A549 (cell line): Measurements from ENCODE around the gene TSHZ2.

Experiments
- CTCF ChIP-seq: fragments of >200 bp; sonication (Bioruptor Twin); formaldehyde crosslinking; IDR thresholded peaks from 3 replicates; pipeline ENCODE4 v1.5.1; 2016
- EP300 ChIP-seq, 2 experiments: fragments of >200 bp; sonication (Bioruptor Twin); formaldehyde crosslinking; IDR thresholded peaks; 2 replicates in 1 of 2; 3 replicates in 1 of 2; pipeline ENCODE4 v1.6.1; 2016 to 2017
- FOSB ChIP-seq: fragments of 250-450 bp; sonication (Bioruptor Pico); IDR thresholded peaks from 2 replicates; pipeline ENCODE4 v1.5.0; 2020; ENCODE audit warnings: mild to moderate bottlenecking, moderate library complexity
- HMGXB4 ChIP-seq: fragments of 250-450 bp; sonication (Bioruptor Pico); IDR thresholded peaks from 2 replicates; pipeline ENCODE4 v1.5.0; 2021; ENCODE audit warnings: mild to moderate bottlenecking, moderate library complexity, borderline replicate concordance
- HOXA7 ChIP-seq: fragments of 250-450 bp; sonication (Bioruptor Pico); IDR thresholded peaks from 2 replicates; pipeline ENCODE4 v1.5.0; 2020; ENCODE audit warnings: mild to moderate bottlenecking, moderate library complexity
- JUN ChIP-seq, 2 experiments: fragments of >200 bp; sonication (Bioruptor Twin); formaldehyde crosslinking; IDR thresholded peaks; 2 replicates in 1 of 2; 3 replicates in 1 of 2; pipeline ENCODE4 v1.6.1; 2016 to 2017
- MAZ ChIP-seq: fragments of 150-350 bp; IDR thresholded peaks from 2 replicates; pipeline ENCODE4 v1.6.1; 2014; ENCODE audit warnings: antibody characterized with exemption, low read depth, low read length, borderline replicate concordance
- POLR2A ChIP-seq: IDR thresholded peaks from 2 replicates; pipeline ENCODE4 v1.6.1; 2012; ENCODE audit warnings: mild to moderate bottlenecking, low read length
- RAD21 ChIP-seq, 2 experiments: fragments of >200 bp in 1 of 2; sonication (Bioruptor Twin) in 1 of 2; formaldehyde crosslinking in 1 of 2; IDR thresholded peaks in 1 of 2; conservative IDR thresholded peaks in 1 of 2; 2 replicates in 1 of 2; 3 replicates in 1 of 2; pipeline ENCODE4 v1.6.1; 2012 to 2018; ENCODE audit warnings: inconsistent platforms in 1 of 2
- RFX5 ChIP-seq: fragments of 450-650 bp; IDR thresholded peaks from 2 replicates; pipeline ENCODE4 v1.7.1; 2014; ENCODE audit warnings: antibody characterized with exemption, mild to moderate bottlenecking, moderate library complexity
- TP53 ChIP-seq: fragments of 250-450 bp; sonication (Bioruptor Pico); IDR thresholded peaks from 2 replicates; pipeline ENCODE4 v1.5.0; 2021; ENCODE audit warnings: mild to moderate bottlenecking, moderate library complexity
- ZSCAN20 ChIP-seq: fragments of 250-450 bp; sonication (Bioruptor Pico); IDR thresholded peaks from 2 replicates; pipeline ENCODE4 v1.8.0; 2022; ENCODE audit warnings: mild to moderate bottlenecking, moderate library complexity
- TF ChIP-seq, protein P1 (sequence below): fragments of 150-350 bp; IDR thresholded peaks from 2 replicates; pipeline ENCODE4 v1.6.1; 2014; ENCODE audit warnings: low read depth, mild to moderate bottlenecking, low read length
- TF ChIP-seq, protein P2 (sequence below): fragments of 200-600 bp; sonication (generic); IDR thresholded peaks from 2 replicates; pipeline ENCODE4 v1.6.1; 2016; ENCODE audit warnings: antibody characterized with exemption, mild to moderate bottlenecking, moderate library complexity

DNA sequence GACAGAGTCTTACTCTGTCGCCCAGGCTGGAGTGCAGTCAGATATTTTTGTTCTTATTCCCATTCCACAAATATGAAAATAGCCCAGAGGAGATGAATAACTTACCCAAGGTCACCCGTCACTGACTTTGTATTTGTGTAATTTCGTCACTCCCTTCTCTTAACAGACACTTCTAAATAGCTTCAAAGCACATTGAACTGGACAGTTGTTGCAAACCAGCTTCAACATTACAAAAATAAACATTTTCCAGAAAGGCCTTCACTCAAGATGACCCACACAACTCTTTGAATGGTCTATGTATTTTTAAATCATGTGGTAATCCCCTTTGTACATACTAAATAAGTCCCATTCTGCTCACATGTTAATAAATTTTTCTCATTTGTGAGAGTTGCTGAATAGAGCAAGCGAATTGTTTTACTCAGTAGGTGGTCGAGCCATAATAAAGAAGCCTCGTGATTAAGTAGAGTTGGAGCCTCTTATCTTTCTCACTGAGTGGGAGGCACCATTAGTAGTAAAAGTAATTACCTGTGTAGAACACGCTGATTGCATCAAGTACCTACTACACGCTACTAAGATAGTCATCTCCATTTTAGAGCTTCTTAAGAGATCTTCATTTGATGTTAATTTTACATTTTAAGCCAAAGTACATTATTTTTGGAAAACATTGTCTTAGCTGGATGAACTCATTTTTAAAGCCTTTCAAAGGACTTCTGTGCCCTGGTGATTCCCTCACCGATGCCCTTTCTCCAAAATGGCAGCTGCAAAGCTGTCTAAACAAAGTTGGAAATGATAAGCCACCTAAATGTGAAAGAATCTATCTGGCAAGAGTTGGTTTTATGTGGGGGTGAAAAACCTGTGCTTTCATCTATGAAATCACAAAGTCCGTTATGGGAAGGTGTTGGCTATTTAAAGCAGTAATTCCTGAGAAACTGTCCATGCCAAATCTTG is 110.0 kb downstream of the TSHZ2 start:
- TF ChIP-seq RFX5 (no peak), JUN (IDR thresholded peaks at IDR 0.05) (no peak), FOSB (CRISPR knock-in tag) (no peak), ZSCAN20 (CRISPR knock-in tag) (no peak), CTCF (no peak), HMGXB4 (CRISPR knock-in tag) (no peak), POLR2A (no peak), EP300 (IDR thresholded peaks at IDR 0.05) (no peak), MAZ (no peak), TP53 (no peak), HOXA7 (CRISPR knock-in tag) (no peak), RAD21 (conservative IDR thresholded peaks at IDR 0.05 in 1 of 2, IDR thresholded peaks at IDR 0.05 in 1 of 2) (no peak)
- TF ChIP-seq, protein P1, sequence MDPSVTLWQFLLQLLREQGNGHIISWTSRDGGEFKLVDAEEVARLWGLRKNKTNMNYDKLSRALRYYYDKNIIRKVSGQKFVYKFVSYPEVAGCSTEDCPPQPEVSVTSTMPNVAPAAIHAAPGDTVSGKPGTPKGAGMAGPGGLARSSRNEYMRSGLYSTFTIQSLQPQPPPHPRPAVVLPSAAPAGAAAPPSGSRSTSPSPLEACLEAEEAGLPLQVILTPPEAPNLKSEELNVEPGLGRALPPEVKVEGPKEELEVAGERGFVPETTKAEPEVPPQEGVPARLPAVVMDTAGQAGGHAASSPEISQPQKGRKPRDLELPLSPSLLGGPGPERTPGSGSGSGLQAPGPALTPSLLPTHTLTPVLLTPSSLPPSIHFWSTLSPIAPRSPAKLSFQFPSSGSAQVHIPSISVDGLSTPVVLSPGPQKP: no peak
- TF ChIP-seq, protein P2, sequence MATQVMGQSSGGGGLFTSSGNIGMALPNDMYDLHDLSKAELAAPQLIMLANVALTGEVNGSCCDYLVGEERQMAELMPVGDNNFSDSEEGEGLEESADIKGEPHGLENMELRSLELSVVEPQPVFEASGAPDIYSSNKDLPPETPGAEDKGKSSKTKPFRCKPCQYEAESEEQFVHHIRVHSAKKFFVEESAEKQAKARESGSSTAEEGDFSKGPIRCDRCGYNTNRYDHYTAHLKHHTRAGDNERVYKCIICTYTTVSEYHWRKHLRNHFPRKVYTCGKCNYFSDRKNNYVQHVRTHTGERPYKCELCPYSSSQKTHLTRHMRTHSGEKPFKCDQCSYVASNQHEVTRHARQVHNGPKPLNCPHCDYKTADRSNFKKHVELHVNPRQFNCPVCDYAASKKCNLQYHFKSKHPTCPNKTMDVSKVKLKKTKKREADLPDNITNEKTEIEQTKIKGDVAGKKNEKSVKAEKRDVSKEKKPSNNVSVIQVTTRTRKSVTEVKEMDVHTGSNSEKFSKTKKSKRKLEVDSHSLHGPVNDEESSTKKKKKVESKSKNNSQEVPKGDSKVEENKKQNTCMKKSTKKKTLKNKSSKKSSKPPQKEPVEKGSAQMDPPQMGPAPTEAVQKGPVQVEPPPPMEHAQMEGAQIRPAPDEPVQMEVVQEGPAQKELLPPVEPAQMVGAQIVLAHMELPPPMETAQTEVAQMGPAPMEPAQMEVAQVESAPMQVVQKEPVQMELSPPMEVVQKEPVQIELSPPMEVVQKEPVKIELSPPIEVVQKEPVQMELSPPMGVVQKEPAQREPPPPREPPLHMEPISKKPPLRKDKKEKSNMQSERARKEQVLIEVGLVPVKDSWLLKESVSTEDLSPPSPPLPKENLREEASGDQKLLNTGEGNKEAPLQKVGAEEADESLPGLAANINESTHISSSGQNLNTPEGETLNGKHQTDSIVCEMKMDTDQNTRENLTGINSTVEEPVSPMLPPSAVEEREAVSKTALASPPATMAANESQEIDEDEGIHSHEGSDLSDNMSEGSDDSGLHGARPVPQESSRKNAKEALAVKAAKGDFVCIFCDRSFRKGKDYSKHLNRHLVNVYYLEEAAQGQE: no peak
